Mucosa of descending colon (tissue), 3 donors: Measurements from ENCODE around the gene NKD2. TPM values are rescaled to one million over a fixed set of nuclear protein-coding genes. Genes with fewer than 3 reads are reported as not detected.

Experiments
- ATAC-seq: fragments of 200-7000 bp; cut with Tn5 transposase; one replicate; pipeline ENCODE4 v1.9.1; 2020; ENCODE audit warnings: mild to moderate bottlenecking, moderate library complexity
- DNase-seq, 3 donors: peaks; one replicate each; pipeline ENCODE4 v3.0.0-alpha.2; 2020
- H3K36me3 ChIP-seq: fragments of 200-600 bp; one replicate; pipeline ENCODE4 v1.8.0; 2021; ENCODE audit warnings: low read depth, mild to moderate bottlenecking
- H3K4me1 ChIP-seq: fragments of 200-600 bp; one replicate; pipeline ENCODE4 v1.8.0; 2021; ENCODE audit warnings: low read depth, mild to moderate bottlenecking
- H3K4me3 ChIP-seq: fragments of 200-600 bp; one replicate; pipeline ENCODE4 v1.8.0; 2021; ENCODE audit warnings: mild to moderate bottlenecking
- H3K9me3 ChIP-seq: fragments of 200-600 bp; one replicate; pipeline ENCODE4 v1.8.0; 2021; ENCODE audit warnings: mild to moderate bottlenecking
- intact Hi-C, 2 donors: fragments of 100-400 bp; cut with DNase I in 1 of 2; cut with micrococcal nuclease in 1 of 2; formaldehyde crosslinking; loops; one replicate each; pipeline versions ENCODE4 v1.11.0 to v1.11.1; 2022; cut with DNase I, micrococcal nuclease
- total RNA-seq, 3 donors: library from RNA; stranded (reverse); fragmentation: NEBNext Ultra II Directional in 2 of 3; extraction: Animal tissue kit (Norgen Biotek cat#: 25700) in 2 of 3; gene quantifications; one replicate each; pipeline versions ENCODE4 v1.2.1 to v1.2.4, GENCODE V29; 2021 to 2023
- TF ChIP-seq, protein P1 (sequence below): fragments of 200-600 bp; IDR thresholded peaks from one replicate; pipeline ENCODE4 v1.8.0; 2022; ENCODE audit warnings: antibody characterized with exemption, mild to moderate bottlenecking
- donor health status: DM: no; HTN: no; CAD: no; lungs with moderate emphysema.
- donor health status: DM: no; HTN: no; CAD: no.
- donor health status: DM: no; HTN: yes; CAD: no.

Gene NKD2
- total RNA-seq, 3 donors from 2014 or later: 0.93 to 3.7 (median 2.1) TPM

DNA sequence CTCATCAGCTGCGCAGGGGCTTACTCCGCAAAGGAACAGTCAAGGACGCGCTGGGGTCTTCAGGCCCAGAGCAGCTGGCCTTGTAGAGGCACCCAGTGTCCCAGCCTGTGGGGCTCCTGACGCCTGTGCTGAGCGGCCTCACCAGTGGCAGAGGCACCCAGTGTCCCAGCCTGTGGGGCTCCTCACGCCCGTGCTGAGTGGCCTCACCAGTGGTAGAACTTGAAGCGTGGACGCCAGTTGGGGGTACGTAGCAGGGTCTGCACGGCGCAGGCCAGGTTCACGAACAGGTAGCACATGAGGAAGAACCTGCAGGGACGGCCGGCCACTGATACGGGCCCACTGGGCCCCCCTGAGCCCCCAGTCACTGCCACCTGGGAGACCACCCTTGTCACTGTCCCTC, 67.3 kb downstream of the NKD2 start:
- intact Hi-C loops: no loop called here
- TF ChIP-seq, protein P1, sequence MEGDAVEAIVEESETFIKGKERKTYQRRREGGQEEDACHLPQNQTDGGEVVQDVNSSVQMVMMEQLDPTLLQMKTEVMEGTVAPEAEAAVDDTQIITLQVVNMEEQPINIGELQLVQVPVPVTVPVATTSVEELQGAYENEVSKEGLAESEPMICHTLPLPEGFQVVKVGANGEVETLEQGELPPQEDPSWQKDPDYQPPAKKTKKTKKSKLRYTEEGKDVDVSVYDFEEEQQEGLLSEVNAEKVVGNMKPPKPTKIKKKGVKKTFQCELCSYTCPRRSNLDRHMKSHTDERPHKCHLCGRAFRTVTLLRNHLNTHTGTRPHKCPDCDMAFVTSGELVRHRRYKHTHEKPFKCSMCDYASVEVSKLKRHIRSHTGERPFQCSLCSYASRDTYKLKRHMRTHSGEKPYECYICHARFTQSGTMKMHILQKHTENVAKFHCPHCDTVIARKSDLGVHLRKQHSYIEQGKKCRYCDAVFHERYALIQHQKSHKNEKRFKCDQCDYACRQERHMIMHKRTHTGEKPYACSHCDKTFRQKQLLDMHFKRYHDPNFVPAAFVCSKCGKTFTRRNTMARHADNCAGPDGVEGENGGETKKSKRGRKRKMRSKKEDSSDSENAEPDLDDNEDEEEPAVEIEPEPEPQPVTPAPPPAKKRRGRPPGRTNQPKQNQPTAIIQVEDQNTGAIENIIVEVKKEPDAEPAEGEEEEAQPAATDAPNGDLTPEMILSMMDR: no peak
- ATAC-seq (no peak), DNase-seq (no peak)
- no peaks in the 10 kb centered on the region for H3K9me3 ChIP-seq
- H3K4me1 ChIP-seq: no peaks in the 10 kb centered on the region
- H3K4me3 ChIP-seq: no peak overlapping the region
- peaks cover 7% of the 10 kb centered on the region for H3K36me3 ChIP-seq

DNA sequence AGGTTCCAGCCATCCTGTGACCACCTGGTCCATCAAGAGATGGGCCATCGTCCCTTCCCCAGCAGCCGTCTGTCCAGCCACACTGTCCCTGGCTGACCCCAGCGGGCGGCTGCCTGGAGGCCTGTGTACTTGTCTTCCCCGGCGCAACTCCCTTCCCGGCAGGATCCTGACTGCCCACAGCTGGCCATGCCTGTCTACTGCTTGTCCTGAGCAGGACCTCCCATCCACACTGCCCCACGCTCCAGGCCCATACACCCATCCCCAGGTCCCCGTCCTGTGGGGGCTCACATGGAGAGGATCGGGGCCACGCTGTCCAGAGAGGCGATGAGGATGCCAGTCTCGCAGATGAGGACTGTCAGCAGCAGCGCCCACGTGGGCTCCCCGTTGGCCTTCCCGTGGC, 67.8 kb downstream of the NKD2 start:
- Histone ChIP-seq H3K4me3 (no peak overlapping the region), H3K36me3 (peaks cover 7% of the 10 kb centered on the region), H3K9me3 (no peaks in the 10 kb centered on the region), H3K4me1 (no peaks in the 10 kb centered on the region)
- TF ChIP-seq, protein P1: no peak
- intact Hi-C loops: no loop called here
- no peak for ATAC-seq
- no peak for DNase-seq

DNA sequence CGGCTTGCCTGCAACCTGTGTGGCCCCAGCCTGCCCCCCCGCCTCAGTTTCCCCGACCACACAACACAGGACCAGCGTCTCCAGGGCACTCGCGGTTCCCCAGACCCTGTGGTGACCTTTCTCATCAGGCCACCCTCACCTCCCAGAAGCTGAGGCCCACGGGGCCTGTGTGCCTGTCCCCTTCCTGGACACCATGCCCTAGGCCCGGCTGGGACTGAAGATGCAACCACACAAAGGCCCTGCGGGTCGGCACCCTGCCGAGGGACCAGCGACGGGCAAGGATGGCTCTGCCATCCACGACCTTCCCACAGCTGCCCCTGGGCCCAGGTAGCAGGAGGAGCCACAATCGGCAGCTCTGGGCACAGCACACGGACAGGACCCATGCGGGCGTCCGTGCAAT, 68.4 kb downstream of the NKD2 start:
- no peak overlapping the region for H3K4me3 ChIP-seq
- H3K36me3 ChIP-seq: peaks cover 7% of the 10 kb centered on the region
- no peak for ATAC-seq
- no peaks in the 10 kb centered on the region for H3K4me1 ChIP-seq
- TF ChIP-seq, protein P1: no peak
- intact Hi-C loops: no loop called here
- no peaks in the 10 kb centered on the region for H3K9me3 ChIP-seq
- DNase-seq: no peak

DNA sequence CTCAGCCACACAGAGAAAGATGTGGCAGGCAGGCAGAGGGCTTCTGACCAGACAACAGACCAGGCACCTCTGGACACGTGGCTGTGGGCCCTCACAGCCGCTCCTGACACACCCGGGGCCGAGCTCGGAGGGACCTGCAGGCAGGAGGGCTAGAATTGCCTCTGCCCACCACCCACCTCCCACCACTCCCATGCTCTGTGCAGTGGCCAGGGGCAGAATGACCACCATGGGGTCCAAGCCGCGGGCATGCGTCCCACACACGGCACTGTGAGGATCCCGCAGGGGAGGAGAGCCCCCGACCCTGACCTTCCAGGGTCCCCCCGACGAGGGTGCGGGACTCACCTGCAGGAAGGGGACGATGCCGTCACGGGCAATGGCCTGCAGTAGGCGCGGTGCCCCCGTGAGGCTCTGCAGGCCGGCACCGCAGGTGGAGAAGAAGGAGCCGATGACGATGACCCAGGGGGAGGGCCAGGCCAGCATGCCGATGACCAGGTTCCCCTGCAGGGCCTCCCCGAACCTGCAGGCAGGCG, 69.0 kb downstream of the NKD2 start:
- Histone ChIP-seq H3K9me3 (no peaks in the 10 kb centered on the region), H3K36me3 (peaks cover 7% of the 10 kb centered on the region), H3K4me3 (no peak overlapping the region), H3K4me1 (no peaks in the 10 kb centered on the region)
- DNase-seq: no peak
- TF ChIP-seq, protein P1: no peak
- no peak for ATAC-seq
- intact Hi-C loops: no loop called here

DNA sequence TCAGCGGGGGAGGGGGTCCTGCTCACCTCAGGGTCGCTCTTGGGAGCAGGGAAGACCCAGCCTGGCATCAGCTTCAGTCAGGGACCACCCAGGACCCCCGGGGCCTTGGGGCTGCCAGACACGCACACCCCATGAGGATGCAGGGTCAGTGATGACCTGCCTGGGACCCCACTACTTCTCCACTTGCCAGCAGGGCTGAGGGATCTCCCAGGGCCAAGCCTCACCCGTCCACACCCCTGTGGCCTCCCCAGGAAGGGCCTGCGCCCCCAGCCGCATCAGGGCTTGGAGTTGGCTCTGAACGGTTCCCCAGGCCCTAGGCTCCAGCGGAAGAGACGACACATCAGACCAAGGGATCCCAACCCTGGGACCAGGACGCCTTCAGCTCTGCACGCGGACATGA, 69.6 kb downstream of the NKD2 start:
- TF ChIP-seq, protein P1: no peak
- H3K36me3 ChIP-seq: peaks cover 7% of the 10 kb centered on the region
- ATAC-seq (no peak), DNase-seq (no peak)
- H3K4me3 ChIP-seq: no peak overlapping the region
- H3K4me1 ChIP-seq: no peaks in the 10 kb centered on the region
- no peaks in the 10 kb centered on the region for H3K9me3 ChIP-seq
- intact Hi-C loops: no loop called here

DNA sequence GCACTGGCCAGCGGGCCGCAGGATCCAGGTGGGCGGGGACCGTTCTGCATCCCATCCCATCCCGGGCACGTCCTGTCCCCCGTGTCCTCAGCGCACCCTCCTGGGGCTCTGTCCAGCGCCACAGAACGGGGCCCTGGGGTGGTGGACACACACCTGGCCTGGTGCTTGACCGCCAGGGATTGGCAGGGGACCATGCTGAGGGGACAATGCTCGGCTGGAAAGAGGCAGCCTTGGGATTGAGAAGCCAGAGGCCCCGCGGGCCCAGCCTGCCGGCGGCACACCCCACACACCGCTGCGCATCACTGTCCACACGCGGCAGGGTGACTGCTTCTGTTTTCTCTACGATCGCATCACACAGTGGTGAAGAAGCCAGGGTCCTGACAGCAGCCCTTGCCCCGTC, 70.2 kb downstream of the NKD2 start:
- DNase-seq (no peak), ATAC-seq (no peak)
- Histone ChIP-seq H3K36me3 (peaks cover 7% of the 10 kb centered on the region), H3K9me3 (no peaks in the 10 kb centered on the region), H3K4me3 (no peak overlapping the region), H3K4me1 (no peaks in the 10 kb centered on the region)
- intact Hi-C loops: no loop called here
- TF ChIP-seq, protein P1: no peak
